Measurements from ENCODE around the gene BAZ2B. TPM values are rescaled to one million over a fixed set of nuclear protein-coding genes. Genes with fewer than 3 reads are reported as not detected.

Gene BAZ2B
- 49.9 and 63.5 TPM in 2 replicates for total RNA-seq

- peak; percentile 82 for DNase-seq (ENCODE audit: low read depth)
- peak within 1 kb of the TSS; percentile 79 for H3K4me3 ChIP-seq (ENCODE audit: low read depth, low read length)
- TF ChIP-seq CTCF (IDR thresholded peaks at IDR 0.05; ENCODE audit: insufficient read depth, low read depth, low read length), result no peak
Measured at GRCh38 chr2:159616286-159616701, at the start of gene BAZ2B. BAZ2B (minus strand) TSS chr2:159616548; CDS start chr2:159478719, 137,829 bp downstream.

GRCh38 chr2:159661286-159661685 is 44.9 kb upstream of the BAZ2B start:
- peak; percentile 16 for DNase-seq (ENCODE audit: low read depth)
- H3K4me3 ChIP-seq (ENCODE audit: low read depth, low read length), result no peak overlapping the region
- no peak for TF ChIP-seq CTCF (IDR thresholded peaks at IDR 0.05; ENCODE audit: insufficient read depth, low read depth, low read length)

GRCh38 chr2:159658881-159659873 is 42.8 kb upstream of the BAZ2B start:
- DNase-seq (ENCODE audit: low read depth), result peak; percentile 28
- TF ChIP-seq CTCF (IDR thresholded peaks at IDR 0.05; ENCODE audit: insufficient read depth, low read depth, low read length), result no peak
- no peak overlapping the region for H3K4me3 ChIP-seq (ENCODE audit: low read depth, low read length)

- DNase-seq (ENCODE audit: low read depth), result no peak
- no peak for TF ChIP-seq CTCF (IDR thresholded peaks at IDR 0.05; ENCODE audit: insufficient read depth, low read depth, low read length)
- H3K4me3 ChIP-seq (ENCODE audit: low read depth, low read length), result no peak overlapping the region
Measured at GRCh38 chr2:159653962-159654361, 37.6 kb upstream of the BAZ2B start.

GRCh38 chr2:159651884-159652283 is 35.5 kb upstream of the BAZ2B start:
- H3K4me3 ChIP-seq (ENCODE audit: low read depth, low read length), result no peak overlapping the region
- DNase-seq (ENCODE audit: low read depth), result no peak
- TF ChIP-seq CTCF (IDR thresholded peaks at IDR 0.05; ENCODE audit: insufficient read depth, low read depth, low read length), result no peak

- no peak for TF ChIP-seq CTCF (IDR thresholded peaks at IDR 0.05; ENCODE audit: insufficient read depth, low read depth, low read length)
- no peak for DNase-seq (ENCODE audit: low read depth)
- no peak overlapping the region for H3K4me3 ChIP-seq (ENCODE audit: low read depth, low read length)
Measured at GRCh38 chr2:159650574-159650973, 34.2 kb upstream of the BAZ2B start.
